ENCODE measurements around the gene MTA1.

DNA sequence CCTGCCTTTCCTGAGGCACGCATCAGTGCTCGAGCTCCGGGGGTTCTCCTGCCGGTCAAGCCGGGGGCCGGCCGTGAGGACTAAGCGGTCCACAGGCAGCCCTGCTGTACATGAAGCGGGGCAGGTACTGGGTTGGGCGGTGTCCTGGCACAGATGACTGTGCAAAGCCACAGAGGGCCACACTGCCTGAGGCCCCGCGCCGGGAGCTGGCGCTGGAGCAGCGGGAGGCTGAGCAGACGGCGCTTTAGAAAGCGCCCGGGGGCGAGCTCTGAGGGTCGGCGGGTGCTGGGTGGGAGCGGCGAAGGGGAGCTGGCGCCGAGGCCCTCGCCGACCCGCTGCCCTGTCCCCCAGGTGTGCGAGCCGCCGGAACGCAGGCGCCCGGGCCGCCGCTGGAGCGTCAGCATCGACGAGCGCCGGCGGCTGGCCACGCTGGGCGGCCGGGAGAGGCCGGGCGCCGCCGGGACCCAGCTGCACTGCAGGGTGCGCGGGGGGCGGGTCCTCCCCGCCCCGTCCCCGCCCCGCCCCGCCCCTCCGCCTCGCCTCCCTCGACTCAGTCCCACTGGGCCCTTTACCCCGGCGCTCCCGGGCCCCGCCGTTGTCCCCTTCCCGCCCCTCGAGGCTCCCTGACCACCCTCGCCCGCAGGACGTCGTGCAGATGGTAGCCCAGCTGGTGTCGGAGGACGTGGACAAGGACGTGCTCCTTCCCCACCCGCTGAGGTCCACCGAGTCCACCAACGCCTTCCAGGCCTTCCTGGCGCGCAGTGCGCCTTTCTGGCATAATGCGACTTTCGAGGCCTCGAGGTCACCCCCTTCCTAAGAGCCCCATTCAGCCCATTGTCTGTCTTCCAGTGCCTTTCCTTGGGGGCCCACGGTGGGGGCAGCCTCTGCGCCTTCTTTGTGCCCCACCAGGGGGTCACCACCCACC is 8.3 kb upstream of the MTA1 start:
- TF ChIP-seq, protein P1, sequence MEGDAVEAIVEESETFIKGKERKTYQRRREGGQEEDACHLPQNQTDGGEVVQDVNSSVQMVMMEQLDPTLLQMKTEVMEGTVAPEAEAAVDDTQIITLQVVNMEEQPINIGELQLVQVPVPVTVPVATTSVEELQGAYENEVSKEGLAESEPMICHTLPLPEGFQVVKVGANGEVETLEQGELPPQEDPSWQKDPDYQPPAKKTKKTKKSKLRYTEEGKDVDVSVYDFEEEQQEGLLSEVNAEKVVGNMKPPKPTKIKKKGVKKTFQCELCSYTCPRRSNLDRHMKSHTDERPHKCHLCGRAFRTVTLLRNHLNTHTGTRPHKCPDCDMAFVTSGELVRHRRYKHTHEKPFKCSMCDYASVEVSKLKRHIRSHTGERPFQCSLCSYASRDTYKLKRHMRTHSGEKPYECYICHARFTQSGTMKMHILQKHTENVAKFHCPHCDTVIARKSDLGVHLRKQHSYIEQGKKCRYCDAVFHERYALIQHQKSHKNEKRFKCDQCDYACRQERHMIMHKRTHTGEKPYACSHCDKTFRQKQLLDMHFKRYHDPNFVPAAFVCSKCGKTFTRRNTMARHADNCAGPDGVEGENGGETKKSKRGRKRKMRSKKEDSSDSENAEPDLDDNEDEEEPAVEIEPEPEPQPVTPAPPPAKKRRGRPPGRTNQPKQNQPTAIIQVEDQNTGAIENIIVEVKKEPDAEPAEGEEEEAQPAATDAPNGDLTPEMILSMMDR (IDR thresholded peaks at IDR 0.05; ENCODE audit: insufficient read depth, low read length): no peak
- TF ChIP-seq, protein P2, sequence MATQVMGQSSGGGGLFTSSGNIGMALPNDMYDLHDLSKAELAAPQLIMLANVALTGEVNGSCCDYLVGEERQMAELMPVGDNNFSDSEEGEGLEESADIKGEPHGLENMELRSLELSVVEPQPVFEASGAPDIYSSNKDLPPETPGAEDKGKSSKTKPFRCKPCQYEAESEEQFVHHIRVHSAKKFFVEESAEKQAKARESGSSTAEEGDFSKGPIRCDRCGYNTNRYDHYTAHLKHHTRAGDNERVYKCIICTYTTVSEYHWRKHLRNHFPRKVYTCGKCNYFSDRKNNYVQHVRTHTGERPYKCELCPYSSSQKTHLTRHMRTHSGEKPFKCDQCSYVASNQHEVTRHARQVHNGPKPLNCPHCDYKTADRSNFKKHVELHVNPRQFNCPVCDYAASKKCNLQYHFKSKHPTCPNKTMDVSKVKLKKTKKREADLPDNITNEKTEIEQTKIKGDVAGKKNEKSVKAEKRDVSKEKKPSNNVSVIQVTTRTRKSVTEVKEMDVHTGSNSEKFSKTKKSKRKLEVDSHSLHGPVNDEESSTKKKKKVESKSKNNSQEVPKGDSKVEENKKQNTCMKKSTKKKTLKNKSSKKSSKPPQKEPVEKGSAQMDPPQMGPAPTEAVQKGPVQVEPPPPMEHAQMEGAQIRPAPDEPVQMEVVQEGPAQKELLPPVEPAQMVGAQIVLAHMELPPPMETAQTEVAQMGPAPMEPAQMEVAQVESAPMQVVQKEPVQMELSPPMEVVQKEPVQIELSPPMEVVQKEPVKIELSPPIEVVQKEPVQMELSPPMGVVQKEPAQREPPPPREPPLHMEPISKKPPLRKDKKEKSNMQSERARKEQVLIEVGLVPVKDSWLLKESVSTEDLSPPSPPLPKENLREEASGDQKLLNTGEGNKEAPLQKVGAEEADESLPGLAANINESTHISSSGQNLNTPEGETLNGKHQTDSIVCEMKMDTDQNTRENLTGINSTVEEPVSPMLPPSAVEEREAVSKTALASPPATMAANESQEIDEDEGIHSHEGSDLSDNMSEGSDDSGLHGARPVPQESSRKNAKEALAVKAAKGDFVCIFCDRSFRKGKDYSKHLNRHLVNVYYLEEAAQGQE (IDR thresholded peaks at IDR 0.05; ENCODE audit: insufficient replicate concordance, low read depth): no peak
- no peak for TF ChIP-seq POLR2AphosphoS5 (IDR thresholded peaks at IDR 0.05; ENCODE audit: low read depth)
- TF ChIP-seq GABPA (IDR thresholded peaks at IDR 0.05; ENCODE audit: low read depth): no peak
- TF ChIP-seq SPI1 (IDR thresholded peaks at IDR 0.05; ENCODE audit: borderline replicate concordance, low read depth): no peak

Measured in HL-60 (cell line).